Calu3 (cell line): ENCODE measurements around the gene ZNF101. TPM values are rescaled to one million over a fixed set of nuclear protein-coding genes. Genes with fewer than 3 reads are reported as not detected.

Experiments used
- BruUV-seq: library from RNA; stranded (reverse); fragments of 400-500 nt; replicated peaks from 2 replicates; lab custom pipeline; 2021; lab: Mats Ljungman, UMichigan
- CTCF ChIA-PET: fragments of 300-600 bp; sonication (Branson Sonifier 250); formaldehyde crosslinking; loops from one replicate; lab custom pipeline; 2022; ENCODE audit warnings: antibody characterized with exemption; lab: Charles Lee
- DNase-seq: peaks from one replicate; pipeline ENCODE4 v3.0.0; 2022
- H3K27ac Mint-ChIP-seq: one replicate; pipeline ENCODE4 v1.8.0; 2022; ENCODE audit warnings: mixed read lengths; ENCODE audit not compliant: unreplicated experiment
- H3K27me3 Mint-ChIP-seq: one replicate; pipeline ENCODE4 v1.8.0; 2022; ENCODE audit warnings: mixed read lengths; ENCODE audit not compliant: unreplicated experiment
- H3K36me3 Mint-ChIP-seq: one replicate; pipeline ENCODE4 v1.8.0; 2022; ENCODE audit warnings: mild to moderate bottlenecking, moderate library complexity, mixed read lengths; ENCODE audit not compliant: insufficient read depth, unreplicated experiment
- H3K4me1 Mint-ChIP-seq: one replicate; pipeline ENCODE4 v1.8.0; 2022; ENCODE audit warnings: mild to moderate bottlenecking, low read depth, mixed read lengths; ENCODE audit not compliant: unreplicated experiment
- H3K4me3 Mint-ChIP-seq: one replicate; pipeline ENCODE4 v1.8.0; 2022; ENCODE audit warnings: mild to moderate bottlenecking, low read depth, moderate library complexity, mixed read lengths; ENCODE audit not compliant: unreplicated experiment
- H3K9me3 Mint-ChIP-seq: one replicate; pipeline ENCODE4 v1.8.0; 2022; ENCODE audit warnings: low read depth, mixed read lengths; ENCODE audit not compliant: unreplicated experiment
- intact Hi-C: fragments of 100-400 bp; cut with micrococcal nuclease; formaldehyde crosslinking; loops from one replicate; pipeline ENCODE4 v1.10.0; 2022; ENCODE audit not compliant: unreplicated experiment
- total RNA-seq: library from RNA; stranded (reverse); gene quantifications from 2 replicates; pipeline ENCODE4 v1.2.3, GENCODE V29; 2022
- TF ChIP-seq, protein P1 (sequence below): fragments of 200-600 bp; IDR thresholded peaks from one replicate; pipeline ENCODE4 v1.8.0; 2022; ENCODE audit warnings: antibody characterized with exemption; ENCODE audit not compliant: unreplicated experiment

The ZNF101 gene
- total RNA-seq, 1 experiment from 2014 or later = 8.3 TPM

DNA sequence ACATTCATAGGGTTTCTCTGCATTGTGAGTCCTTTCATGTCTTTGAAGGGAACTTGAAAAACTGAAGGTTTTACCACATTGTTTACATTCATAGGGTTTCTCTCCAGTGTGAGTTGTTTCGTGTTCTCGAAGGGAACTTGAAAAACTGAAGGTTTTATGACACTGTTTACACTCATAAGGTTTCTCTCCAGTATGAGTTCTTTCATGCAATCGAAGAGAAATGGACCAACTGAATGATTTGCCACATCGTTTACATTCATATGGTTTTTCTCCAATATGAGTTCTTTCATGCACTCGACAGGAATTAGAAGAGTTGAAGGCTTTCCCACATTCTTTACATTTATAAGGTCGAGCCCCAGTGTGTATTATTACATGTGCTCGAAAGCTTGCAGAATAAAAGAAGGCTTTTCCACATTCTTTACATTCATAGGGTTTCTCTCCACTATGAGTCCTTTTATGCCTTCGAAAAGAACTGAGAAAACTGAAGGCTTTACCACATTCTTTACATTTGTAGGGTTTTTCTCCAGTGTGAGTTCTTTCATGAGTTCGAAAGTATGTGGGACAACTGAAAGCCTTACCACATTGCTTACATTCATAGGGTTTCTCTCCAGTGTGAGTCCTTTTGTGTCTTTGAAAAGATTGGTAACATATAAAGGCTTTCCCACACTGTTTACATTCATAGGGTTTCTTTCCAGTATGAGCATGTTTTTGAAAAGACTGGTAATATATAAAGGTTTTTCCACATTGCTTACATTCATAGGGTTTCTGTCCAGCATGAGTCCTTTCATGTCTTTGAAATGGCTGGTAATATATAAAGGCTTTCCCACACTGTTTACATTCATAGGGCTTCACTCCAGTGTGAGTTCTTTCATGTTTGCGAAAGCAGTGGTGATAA lies 43.5 kb downstream of the ZNF101 start:
- intact Hi-C loops = no loop called here
- peaks cover 5% of the 10 kb centered on the region for H3K9me3 Mint-ChIP-seq
- DNase-seq = no peak
- no TSS peak for BruUV-seq
- no peaks in the 10 kb centered on the region for H3K27me3 Mint-ChIP-seq
- CTCF ChIA-PET = interaction anchor here (0.7 kb wide), 1 partner anchor 66 kb away, joined by 3 read pairs; no protein-coding TSS in a partner anchor
- no peak overlapping the region for H3K4me3 Mint-ChIP-seq
- peaks cover 5% of the 10 kb centered on the region for H3K36me3 Mint-ChIP-seq
- H3K4me1 Mint-ChIP-seq = no peaks in the 10 kb centered on the region
- no peak overlapping the region for H3K27ac Mint-ChIP-seq
- TF ChIP-seq, protein P1, sequence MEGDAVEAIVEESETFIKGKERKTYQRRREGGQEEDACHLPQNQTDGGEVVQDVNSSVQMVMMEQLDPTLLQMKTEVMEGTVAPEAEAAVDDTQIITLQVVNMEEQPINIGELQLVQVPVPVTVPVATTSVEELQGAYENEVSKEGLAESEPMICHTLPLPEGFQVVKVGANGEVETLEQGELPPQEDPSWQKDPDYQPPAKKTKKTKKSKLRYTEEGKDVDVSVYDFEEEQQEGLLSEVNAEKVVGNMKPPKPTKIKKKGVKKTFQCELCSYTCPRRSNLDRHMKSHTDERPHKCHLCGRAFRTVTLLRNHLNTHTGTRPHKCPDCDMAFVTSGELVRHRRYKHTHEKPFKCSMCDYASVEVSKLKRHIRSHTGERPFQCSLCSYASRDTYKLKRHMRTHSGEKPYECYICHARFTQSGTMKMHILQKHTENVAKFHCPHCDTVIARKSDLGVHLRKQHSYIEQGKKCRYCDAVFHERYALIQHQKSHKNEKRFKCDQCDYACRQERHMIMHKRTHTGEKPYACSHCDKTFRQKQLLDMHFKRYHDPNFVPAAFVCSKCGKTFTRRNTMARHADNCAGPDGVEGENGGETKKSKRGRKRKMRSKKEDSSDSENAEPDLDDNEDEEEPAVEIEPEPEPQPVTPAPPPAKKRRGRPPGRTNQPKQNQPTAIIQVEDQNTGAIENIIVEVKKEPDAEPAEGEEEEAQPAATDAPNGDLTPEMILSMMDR = no peak

DNA sequence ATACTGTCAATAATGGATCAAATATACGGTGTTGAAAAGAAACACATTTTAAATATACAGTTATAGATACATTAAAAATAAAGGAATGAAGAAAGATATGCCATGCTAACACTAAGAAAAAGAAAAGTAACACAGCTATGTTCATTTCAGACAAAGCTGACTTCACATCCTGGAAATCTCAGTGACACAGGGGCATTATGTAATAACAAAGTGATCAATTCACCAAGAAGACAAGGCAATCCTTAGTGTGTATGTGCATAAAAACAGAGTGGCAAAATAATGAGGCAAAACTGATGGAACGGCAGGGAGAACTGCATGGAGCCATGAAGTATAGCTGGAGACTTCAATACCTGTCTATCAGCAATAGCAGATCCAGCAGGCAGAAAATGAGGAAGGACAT lies 51.2 kb downstream of the ZNF101 start:
- Mint-ChIP-seq H3K27me3 (no peaks in the 10 kb centered on the region), H3K4me1 (no peaks in the 10 kb centered on the region), H3K9me3 (peaks cover 16% of the 10 kb centered on the region), H3K27ac (no peak overlapping the region), H3K4me3 (no peak overlapping the region), H3K36me3 (no peaks in the 10 kb centered on the region)
- no peak for DNase-seq
- no TSS peak for BruUV-seq
- CTCF ChIA-PET = no interaction called here
- intact Hi-C loops = no loop called here
- TF ChIP-seq, protein P1 = no peak

DNA sequence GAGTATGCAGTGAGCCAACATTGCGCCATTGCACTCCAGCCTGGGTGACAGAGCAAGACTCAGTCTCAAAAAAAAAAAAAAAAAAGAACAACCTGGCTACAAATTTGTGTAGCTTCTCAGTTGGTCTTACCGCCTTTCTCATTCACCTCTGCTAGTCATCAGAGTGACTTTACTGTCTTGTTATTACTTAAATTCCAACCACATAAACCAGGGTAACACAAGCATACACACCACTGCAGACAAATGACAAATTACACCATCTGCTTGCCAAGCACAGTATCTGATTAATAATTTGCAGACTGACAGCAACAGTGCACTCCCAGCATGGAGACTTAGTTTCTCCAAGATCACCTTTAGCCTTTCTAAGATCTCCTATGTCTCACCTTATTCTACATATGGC lies 53.3 kb downstream of the ZNF101 start:
- Mint-ChIP-seq H3K27me3 (no peaks in the 10 kb centered on the region), H3K4me1 (no peaks in the 10 kb centered on the region), H3K36me3 (no peaks in the 10 kb centered on the region), H3K27ac (no peak overlapping the region), H3K4me3 (no peak overlapping the region), H3K9me3 (peaks cover 20% of the 10 kb centered on the region)
- no peak for DNase-seq
- CTCF ChIA-PET = no interaction called here
- no TSS peak for BruUV-seq
- TF ChIP-seq, protein P1 = no peak
- intact Hi-C loops = no loop called here

DNA sequence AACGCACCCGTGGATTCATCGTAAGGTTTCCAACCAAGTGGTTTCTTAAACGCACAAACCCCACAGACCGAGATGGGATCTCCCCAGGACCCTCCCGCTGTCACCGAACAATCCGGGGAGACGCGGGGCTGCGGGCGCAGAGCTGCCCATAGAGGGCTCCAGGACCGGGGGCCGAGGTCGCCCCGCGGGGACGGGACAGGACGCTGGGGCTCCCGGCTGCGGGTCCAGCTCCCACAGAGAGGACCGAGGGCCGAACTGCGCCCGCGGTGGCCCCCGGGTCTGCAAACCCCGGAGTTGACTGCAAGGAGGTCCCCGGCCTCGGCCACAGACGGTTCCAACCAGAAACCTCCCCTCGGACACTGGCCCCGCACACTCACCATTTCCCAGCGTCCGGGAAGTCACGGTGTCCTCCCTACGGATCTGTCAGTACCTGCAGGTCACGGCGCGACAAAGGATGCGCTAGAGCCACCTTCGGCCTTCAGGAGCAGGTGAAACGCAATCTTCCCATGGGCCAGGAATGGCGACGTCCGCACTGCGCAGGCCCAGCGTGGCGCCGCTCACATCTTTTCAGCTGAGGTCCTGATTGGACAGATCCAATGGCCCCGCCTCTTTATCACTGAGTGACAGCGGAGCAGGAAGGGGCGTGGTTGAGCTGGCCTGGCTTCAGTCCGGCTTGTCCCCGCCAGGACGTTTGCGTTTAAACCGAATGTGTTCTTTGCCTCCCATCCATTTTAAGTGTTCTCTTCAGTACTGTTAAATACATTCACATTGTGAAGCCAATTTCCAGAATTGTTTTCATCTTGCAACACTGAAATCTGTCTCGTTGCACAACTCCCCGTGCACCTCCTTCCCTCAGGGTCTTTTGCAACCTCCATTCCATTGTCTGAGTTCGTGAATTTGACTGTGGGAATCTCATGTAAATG lies 64.2 kb downstream of the ZNF101 start, which contains the start of gene ZNF14:
ZNF14 (minus strand) TSS at position 534 of the 923 bp plus-strand sequence; CDS start at position 380, 154 bp downstream.
- Mint-ChIP-seq H3K4me1 (no peaks in the 10 kb centered on the region), H3K4me3 (peak within 1 kb of the TSS; percentile 87), H3K27me3 (no peaks in the 10 kb centered on the region), H3K36me3 (peaks cover 35% of the 10 kb centered on the region), H3K27ac (peak within 1 kb of the TSS; percentile 89), H3K9me3 (peaks cover 3% of the 10 kb centered on the region)
- BruUV-seq = no TSS peak
- DNase-seq = peak; percentile 85
- CTCF ChIA-PET = interaction anchor here (1.0 kb wide), 1 partner anchor 43 kb away, joined by 3 read pairs; no protein-coding TSS in a partner anchor
- TF ChIP-seq, protein P1 = no peak
- intact Hi-C loops = loop anchor here (5.0 kb wide), 1 partner anchor 44 kb away; no protein-coding TSS in a partner anchor
